Stimulated activated CD4-positive, alpha-beta T cell treated with anti-CD3 and anti-CD28 coated beads, Interleukin-4, amount 100 ng/mL, for 48 hours (primary cell): ENCODE results near the gene RBM48.
"Not testable (repeated sequence)": the region's sequence is repeated elsewhere in the genome, so short reads cannot be mapped to it uniquely, and the experiment has no call there.

Experiments used
- DNase-seq, 2 donors: peaks; one replicate each; pipeline ENCODE4 v3.0.0-alpha.2; 2020; ENCODE audit warnings: low read depth in 2 of 2

The RBM48 gene

DNA sequence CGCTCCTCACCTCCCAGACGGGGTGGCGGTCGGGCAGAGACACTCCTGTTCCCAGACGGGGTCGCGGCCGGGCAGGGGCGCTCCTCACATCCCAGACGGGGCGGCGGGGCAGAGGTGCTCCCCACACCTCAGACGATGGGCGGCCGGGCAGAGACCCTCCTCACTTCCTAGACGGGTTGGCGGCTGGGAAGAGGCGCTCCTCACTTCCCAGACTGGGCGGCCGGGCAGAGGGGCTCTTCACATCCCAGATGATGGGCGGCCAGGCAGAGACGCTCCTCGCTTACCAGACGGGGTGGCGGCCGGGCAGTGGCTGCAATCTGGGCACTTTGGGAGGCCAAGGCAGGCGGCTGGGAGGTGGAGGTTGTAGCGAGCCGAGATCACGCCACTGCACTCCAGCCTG is 16.5 kb downstream of the RBM48 start:
- DNase-seq: not testable (repeated sequence)

DNA sequence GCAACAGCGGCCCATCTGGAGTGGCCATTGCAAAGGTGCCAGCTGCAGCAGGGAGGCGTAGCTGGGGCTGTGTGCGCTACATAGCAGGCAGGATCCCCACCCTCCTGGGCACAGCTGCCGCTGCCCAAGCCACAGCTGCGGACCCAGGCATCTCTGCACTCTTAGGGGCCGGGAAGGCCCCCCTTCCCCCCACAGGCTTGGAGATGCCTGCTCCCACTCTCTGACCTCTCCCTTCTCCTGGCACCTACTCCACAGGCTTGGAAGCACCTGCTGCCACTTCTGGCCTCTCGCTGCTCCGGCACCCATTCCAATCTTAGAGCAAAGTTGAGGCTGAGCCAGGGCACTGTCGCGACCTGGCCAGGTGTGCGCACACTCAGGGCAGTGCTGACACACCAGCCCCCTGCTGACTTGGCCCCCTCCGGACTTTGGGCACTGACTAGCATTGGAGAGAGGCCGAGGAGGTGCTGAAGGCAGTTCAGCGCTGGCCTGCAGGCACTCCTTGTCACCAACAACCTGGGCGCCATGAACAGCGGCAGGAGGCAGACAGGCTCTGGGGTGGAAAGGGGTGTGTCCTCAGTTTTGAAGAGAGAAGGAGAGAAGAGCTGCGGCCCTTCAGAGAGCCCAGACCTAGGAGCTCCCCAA is 18.4 kb downstream of the RBM48 start:
- DNase-seq: no peak

GRCh38 chr7:92547579-92547978 is 19.0 kb downstream of the RBM48 start:
- DNase-seq: no peak

DNA sequence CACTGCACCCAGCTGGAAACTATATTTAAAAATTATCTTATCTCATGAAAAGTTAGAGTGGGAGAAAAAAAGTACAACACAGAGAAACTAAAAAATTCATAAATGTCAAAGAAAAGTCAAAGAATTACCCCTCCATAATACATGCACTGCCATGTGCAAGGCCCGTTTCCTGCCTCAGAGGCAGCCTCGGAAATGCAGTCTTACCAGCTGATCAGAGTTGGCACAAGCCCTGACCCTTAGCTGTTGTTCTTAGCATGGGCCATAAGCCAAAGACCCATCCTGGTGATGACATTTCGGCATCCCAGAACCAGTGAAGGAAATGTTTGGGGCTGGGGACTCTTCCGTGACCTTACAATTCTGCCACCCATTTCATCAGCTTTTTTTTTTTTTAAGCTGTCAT is 21.6 kb downstream of the RBM48 start:
- no peak for DNase-seq

GRCh38 chr7:92557249-92557648 is 28.7 kb downstream of the RBM48 start:
- no peak for DNase-seq

DNA sequence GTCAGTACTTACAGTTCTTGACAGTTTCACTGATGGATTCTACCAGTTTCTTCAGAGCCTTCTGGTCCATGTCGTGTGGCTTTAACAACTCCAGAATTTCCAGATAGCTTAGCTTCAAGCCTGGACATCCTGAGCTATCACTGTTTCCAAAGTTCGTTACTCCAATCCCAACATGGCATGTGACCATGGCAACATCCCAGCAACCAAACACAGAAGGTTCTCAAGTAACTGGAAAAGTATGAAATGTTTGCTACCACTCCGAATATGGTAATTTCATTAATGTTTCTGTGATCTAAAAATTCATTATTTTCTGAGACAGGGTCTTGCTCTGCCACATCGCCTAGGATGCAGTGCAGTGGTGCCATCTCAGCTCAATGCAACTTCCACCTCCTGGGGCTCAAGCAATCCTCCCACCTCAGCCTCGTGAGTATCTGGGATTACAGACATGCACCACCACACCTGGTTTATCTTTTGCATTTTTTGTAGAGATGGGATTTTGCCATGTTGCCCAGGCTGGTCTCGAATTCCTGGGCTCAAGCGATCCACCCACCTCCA is 29.3 kb downstream of the RBM48 start:
- DNase-seq: no peak

- no peak for DNase-seq
Observed at GRCh38 chr7:92560602-92561001, 32.0 kb downstream of the RBM48 start.

GRCh38 chr7:92563345-92563744 is 34.8 kb downstream of the RBM48 start:
- no peak for DNase-seq

DNA sequence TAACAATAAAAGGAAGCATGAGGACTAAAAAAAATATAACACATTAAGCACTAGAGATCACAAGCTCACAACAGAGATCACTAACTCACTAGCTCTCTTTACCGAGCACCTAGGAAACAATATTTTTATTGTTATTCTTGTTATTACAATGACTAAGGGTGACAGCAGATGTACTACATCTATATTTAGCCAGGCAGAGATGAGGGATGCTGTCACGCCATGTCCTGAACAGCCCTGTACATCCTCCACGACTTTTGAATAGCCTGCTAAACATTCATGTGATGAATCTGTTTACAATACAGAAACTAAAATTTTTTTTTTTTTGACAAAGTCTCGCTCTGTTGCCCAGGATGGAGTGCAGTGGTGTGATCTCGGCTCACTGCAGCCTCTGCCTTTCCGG is 38.9 kb downstream of the RBM48 start:
- DNase-seq: no peak

DNA sequence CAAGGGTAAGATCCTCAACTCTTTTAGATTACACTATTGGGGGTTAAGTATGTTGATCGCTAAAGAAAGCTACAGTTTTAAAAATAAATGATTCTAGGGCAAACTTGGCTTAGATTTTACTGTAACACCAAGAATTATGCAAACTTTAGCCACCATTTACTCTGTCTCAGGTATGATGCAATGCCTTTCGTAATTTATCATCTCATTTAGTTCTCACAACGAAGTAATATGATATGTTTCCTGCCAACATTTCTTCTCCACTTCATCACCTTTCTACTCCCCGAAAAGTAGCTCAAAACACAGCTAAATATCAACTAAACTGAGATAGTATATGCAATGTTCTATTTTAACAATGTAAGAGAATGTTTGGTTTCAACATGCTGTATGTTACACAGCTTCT is 40.5 kb downstream of the RBM48 start:
- no peak for DNase-seq

DNA sequence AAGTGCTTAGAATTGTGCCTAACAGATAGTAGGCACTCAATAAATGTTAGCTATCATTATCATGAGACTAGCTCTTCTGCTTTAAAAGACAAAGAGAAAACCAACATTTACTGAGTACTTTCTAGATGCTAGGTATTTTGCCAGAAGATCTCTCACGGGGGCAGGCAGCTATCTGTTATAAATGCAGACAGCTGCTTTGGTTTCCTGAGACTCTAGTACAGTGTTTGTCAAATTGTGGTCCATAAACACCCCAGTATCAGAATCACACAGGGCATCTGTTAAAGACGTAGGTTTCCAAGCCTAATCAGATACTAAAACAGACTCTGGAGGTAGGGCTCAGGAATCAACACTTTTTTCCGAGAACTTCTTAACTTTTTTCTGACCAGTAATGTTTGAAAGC is 47.7 kb downstream of the RBM48 start:
- DNase-seq: no peak

- no peak for DNase-seq
Observed at GRCh38 chr7:92582948-92583347, 54.4 kb downstream of the RBM48 start.

- DNase-seq: no peak
Observed at GRCh38 chr7:92584953-92585352, 56.4 kb downstream of the RBM48 start.

GRCh38 chr7:92586403-92586802 is 57.8 kb downstream of the RBM48 start:
- DNase-seq: no peak

GRCh38 chr7:92586841-92587240 is 58.2 kb downstream of the RBM48 start:
- DNase-seq: no peak
